Panc1 (cell line): Measurements from ENCODE around the gene MIEN1. TPM values are rescaled to one million over a fixed set of nuclear protein-coding genes. Genes with fewer than 3 reads are reported as not detected.

Source experiments
- ATAC-seq: fragments of 200-7000 bp; cut with Tn5 transposase; 2 replicates; pipeline ENCODE4 v1.9.1; 2020; ENCODE audit warnings: mild to moderate bottlenecking, moderate library complexity
- BruUV-seq: library from RNA; stranded (reverse); fragments of 400-500 nt; replicated peaks from 2 replicates; lab custom pipeline; 2021; lab: Mats Ljungman, UMichigan
- CTCF ChIA-PET: fragments of 300-600 bp; sonication (Branson Sonifier 250); formaldehyde crosslinking; loops from one replicate; lab custom pipeline; 2022; ENCODE audit warnings: antibody characterized with exemption; lab: Charles Lee
- POLR2A ChIA-PET: fragments of 300-600 bp; sonication (Branson Sonifier 250); formaldehyde crosslinking; loops from one replicate; lab custom pipeline; 2022; ENCODE audit warnings: antibody characterized with exemption; lab: Charles Lee
- DNase-seq: peaks from one replicate; pipeline ENCODE4 v3.0.0-alpha.2; 2010; ENCODE audit warnings: low read depth, low spot score
- H3K27ac ChIP-seq: 2 replicates; pipeline ENCODE4 v1.5.1; 2011; ENCODE audit warnings: mild to moderate bottlenecking, low read length, inconsistent platforms
- H3K27me3 ChIP-seq: fragments of 200-500 bp; sonication (Bioruptor generic); 2 replicates; pipeline ENCODE4 v1.6.0; 2014; ENCODE audit warnings: low read length, inconsistent platforms; ENCODE audit not compliant: control insufficient read depth, insufficient read depth
- H3K36me3 ChIP-seq: fragments of 200-500 bp; sonication (Bioruptor generic); 2 replicates; pipeline ENCODE4 v1.5.1; 2014; ENCODE audit warnings: inconsistent platforms, mild to moderate bottlenecking, low read length, moderate library complexity; ENCODE audit not compliant: control insufficient read depth, insufficient read depth
- H3K4me1 ChIP-seq: 2 replicates; pipeline ENCODE4 v1.5.1; 2011; ENCODE audit warnings: inconsistent platforms, mild to moderate bottlenecking, low read length, moderate library complexity; ENCODE audit not compliant: control insufficient read depth, insufficient read depth
- H3K4me3 ChIP-seq, 2 experiments: 2 replicates each; pipeline ENCODE4 v1.5.1; 2011 to 2012; ENCODE audit warnings: low read depth in 2 of 2, low read length in 2 of 2, mild to moderate bottlenecking in 2 of 2, inconsistent platforms in 1 of 2, moderate library complexity in 1 of 2
- H3K9me3 ChIP-seq: fragments of 200-500 bp; sonication (Bioruptor generic); 2 replicates; pipeline ENCODE4 v1.5.1; 2014; ENCODE audit warnings: low read depth, mild to moderate bottlenecking, inconsistent platforms, low read length, moderate library complexity; ENCODE audit not compliant: control insufficient read depth, insufficient read depth
- POLR2AphosphoS5 ChIP-seq: IDR thresholded peaks from 2 replicates; pipeline ENCODE4 v1.6.1; 2012; ENCODE audit warnings: mild to moderate bottlenecking, low read depth, low read length, moderate library complexity
- SIN3A ChIP-seq: IDR thresholded peaks from 2 replicates; pipeline ENCODE4 v1.6.1; 2012; ENCODE audit warnings: low read depth, mild to moderate bottlenecking, low read length, moderate library complexity, borderline replicate concordance; ENCODE audit not compliant: insufficient read depth
- TCF7L2 ChIP-seq: IDR thresholded peaks from 2 replicates; pipeline ENCODE4 v1.6.1; 2011; ENCODE audit warnings: mild to moderate bottlenecking, low read depth, low read length, inconsistent platforms
- in situ Hi-C: cut with HindIII; loops from 2 replicates; pipeline ENCODE4 v1.10.0; 2016; ENCODE audit warnings: low sequenced_read_pairs, low pct_unique_long_range_greater_than_20kb
- intact Hi-C: fragments of 100-400 bp; cut with micrococcal nuclease; formaldehyde crosslinking; loops from one replicate; pipeline ENCODE4 v1.10.0; 2022; ENCODE audit not compliant: unreplicated experiment
- total RNA-seq: library from RNA; stranded (reverse); gene quantifications from one replicate; pipeline ENCODE4 v1.2.1, GENCODE V29; 2021; ENCODE audit not compliant: unreplicated experiment
- TF ChIP-seq, protein P1 (sequence below): fragments of 450-650 bp; IDR thresholded peaks from 2 replicates; pipeline ENCODE4 v1.5.1; 2017; ENCODE audit warnings: mild to moderate bottlenecking
- TF ChIP-seq, protein P2 (sequence below), 2 experiments: IDR thresholded peaks; 2 replicates each; pipeline ENCODE4 v1.6.1; 2011 to 2012; ENCODE audit warnings: low read depth in 2 of 2, control low read depth in 1 of 2, low read length in 1 of 2, mild to moderate bottlenecking in 1 of 2, moderate library complexity in 1 of 2; ENCODE audit not compliant: insufficient read depth in 1 of 2

The MIEN1 gene
- total RNA-seq, 1 experiment from 2014 or later: 103 TPM

DNA sequence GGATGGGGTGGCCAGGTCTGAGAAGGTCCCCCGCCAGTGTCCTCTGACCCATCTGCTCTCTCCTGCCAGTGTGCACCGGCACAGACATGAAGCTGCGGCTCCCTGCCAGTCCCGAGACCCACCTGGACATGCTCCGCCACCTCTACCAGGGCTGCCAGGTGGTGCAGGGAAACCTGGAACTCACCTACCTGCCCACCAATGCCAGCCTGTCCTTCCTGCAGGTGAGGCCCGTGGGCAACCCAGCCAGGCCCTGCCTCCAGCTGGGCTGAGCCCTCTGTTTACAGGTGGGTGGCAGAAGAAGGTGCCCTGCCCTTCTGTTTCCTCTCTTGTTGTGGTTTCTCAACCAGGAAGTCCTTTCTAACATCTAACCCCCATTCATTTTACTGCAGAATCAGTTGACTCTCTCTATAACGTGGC, 23.4 kb downstream of the MIEN1 start:
- H3K4me1 ChIP-seq: peaks cover 34% of the 10 kb centered on the region
- H3K27me3 ChIP-seq: no peaks in the 10 kb centered on the region
- BruUV-seq: no TSS peak
- POLR2A ChIA-PET: no interaction called here
- CTCF ChIA-PET: no interaction called here
- no peak for TF ChIP-seq SIN3A
- TF ChIP-seq, protein P1, sequence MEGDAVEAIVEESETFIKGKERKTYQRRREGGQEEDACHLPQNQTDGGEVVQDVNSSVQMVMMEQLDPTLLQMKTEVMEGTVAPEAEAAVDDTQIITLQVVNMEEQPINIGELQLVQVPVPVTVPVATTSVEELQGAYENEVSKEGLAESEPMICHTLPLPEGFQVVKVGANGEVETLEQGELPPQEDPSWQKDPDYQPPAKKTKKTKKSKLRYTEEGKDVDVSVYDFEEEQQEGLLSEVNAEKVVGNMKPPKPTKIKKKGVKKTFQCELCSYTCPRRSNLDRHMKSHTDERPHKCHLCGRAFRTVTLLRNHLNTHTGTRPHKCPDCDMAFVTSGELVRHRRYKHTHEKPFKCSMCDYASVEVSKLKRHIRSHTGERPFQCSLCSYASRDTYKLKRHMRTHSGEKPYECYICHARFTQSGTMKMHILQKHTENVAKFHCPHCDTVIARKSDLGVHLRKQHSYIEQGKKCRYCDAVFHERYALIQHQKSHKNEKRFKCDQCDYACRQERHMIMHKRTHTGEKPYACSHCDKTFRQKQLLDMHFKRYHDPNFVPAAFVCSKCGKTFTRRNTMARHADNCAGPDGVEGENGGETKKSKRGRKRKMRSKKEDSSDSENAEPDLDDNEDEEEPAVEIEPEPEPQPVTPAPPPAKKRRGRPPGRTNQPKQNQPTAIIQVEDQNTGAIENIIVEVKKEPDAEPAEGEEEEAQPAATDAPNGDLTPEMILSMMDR: no peak
- TF ChIP-seq POLR2AphosphoS5: no peak
- TF ChIP-seq, protein P2, sequence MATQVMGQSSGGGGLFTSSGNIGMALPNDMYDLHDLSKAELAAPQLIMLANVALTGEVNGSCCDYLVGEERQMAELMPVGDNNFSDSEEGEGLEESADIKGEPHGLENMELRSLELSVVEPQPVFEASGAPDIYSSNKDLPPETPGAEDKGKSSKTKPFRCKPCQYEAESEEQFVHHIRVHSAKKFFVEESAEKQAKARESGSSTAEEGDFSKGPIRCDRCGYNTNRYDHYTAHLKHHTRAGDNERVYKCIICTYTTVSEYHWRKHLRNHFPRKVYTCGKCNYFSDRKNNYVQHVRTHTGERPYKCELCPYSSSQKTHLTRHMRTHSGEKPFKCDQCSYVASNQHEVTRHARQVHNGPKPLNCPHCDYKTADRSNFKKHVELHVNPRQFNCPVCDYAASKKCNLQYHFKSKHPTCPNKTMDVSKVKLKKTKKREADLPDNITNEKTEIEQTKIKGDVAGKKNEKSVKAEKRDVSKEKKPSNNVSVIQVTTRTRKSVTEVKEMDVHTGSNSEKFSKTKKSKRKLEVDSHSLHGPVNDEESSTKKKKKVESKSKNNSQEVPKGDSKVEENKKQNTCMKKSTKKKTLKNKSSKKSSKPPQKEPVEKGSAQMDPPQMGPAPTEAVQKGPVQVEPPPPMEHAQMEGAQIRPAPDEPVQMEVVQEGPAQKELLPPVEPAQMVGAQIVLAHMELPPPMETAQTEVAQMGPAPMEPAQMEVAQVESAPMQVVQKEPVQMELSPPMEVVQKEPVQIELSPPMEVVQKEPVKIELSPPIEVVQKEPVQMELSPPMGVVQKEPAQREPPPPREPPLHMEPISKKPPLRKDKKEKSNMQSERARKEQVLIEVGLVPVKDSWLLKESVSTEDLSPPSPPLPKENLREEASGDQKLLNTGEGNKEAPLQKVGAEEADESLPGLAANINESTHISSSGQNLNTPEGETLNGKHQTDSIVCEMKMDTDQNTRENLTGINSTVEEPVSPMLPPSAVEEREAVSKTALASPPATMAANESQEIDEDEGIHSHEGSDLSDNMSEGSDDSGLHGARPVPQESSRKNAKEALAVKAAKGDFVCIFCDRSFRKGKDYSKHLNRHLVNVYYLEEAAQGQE (IDR thresholded peaks at IDR 0.05; ENCODE audit: insufficient read depth in 1 of 2, low read depth in 2 of 2, low read length in 1 of 2): no peak
- TF ChIP-seq TCF7L2: no peak
- DNase-seq (no peak), ATAC-seq (no peak)
- H3K36me3 ChIP-seq: no peaks in the 10 kb centered on the region
- H3K9me3 ChIP-seq: no peaks in the 10 kb centered on the region
- in situ Hi-C loops (no loop called here), intact Hi-C loops (no loop called here)
- H3K27ac ChIP-seq: no peak overlapping the region
- no peak overlapping the region for H3K4me3 ChIP-seq

DNA sequence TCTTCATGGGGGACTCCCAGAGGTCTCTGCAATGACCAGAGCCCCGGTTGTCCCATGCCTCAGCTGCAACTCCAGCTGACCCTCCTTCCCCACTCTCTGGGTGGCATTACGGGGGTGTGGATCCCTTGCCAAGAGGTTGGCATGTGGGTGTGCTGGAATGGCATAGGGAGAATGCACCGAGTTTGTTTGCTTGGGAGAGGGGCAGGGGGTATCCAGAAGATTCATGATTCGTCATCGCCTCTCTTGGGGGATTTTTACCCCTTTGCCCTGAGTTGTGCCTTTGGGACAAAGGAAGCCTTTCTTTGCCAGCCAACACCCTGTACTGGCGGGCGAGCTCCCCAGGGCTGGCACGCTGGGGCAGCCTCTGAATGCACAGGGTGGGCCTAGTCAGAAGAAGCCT, 23.9 kb downstream of the MIEN1 start:
- Histone ChIP-seq H3K27ac (no peak overlapping the region), H3K27me3 (no peaks in the 10 kb centered on the region), H3K9me3 (no peaks in the 10 kb centered on the region), H3K4me1 (peaks cover 39% of the 10 kb centered on the region), H3K4me3 (no peak overlapping the region), H3K36me3 (no peaks in the 10 kb centered on the region)
- TF ChIP-seq, protein P1: no peak
- POLR2A ChIA-PET: interaction anchor here (0.5 kb wide), 1 partner anchor 21 kb away, joined by 4 read pairs; no protein-coding TSS in a partner anchor
- no TSS peak for BruUV-seq
- DNase-seq: no peak
- CTCF ChIA-PET: no interaction called here
- no peak for ATAC-seq
- intact Hi-C loops: no loop called here
- in situ Hi-C loops: no loop called here
